GM12892 (cell line): Measurements from ENCODE around the gene CHST7.

Experiments used
- POLR2A ChIP-seq: IDR thresholded peaks from 2 replicates; pipeline ENCODE4 v1.6.1; 2011; ENCODE audit warnings: low read depth, low read length, control low read depth
- POLR2AphosphoS5 ChIP-seq: IDR thresholded peaks from 2 replicates; pipeline ENCODE4 v1.6.1; 2011; ENCODE audit warnings: low read depth, low read length, control low read depth

DNA sequence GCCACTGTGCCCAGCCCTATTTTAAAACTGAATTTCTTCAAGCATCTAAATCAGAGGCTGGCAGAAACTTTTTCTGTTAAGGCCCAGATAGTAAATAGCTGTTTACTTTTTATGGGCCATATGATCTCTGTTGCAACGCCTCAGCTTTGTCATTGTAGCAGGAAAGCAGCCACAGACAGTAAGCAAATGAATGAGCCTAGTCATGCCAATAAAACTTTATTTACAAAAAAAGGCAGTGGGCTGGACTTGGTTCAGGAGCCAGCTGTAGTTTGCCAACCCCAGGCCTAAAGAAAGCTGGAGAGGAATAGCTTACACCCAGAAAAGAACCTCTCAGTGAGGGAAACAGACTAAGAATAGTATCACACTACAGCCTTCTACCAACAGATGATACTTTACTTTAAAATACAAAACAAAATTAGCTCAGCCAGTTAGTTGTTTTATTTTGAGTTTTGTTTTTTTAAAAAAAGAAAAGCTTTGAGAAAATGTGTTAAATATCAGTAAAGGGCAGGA lies 25.5 kb downstream of the CHST7 start:
- TF ChIP-seq POLR2A (no peak), POLR2AphosphoS5 (no peak)
